ENCODE data around the gene GCSH. TPM values are rescaled to one million over a fixed set of nuclear protein-coding genes. Genes with fewer than 3 reads are reported as not detected.
"Not testable (repeated sequence)": the region's sequence is repeated elsewhere in the genome, so short reads cannot be mapped to it uniquely, and the experiment has no call there.

Gene GCSH
- total RNA-seq, 1 donor from 2014 or later, result 14.7 TPM

GRCh38 chr16:81112453-81112852 is 16.3 kb upstream of the GCSH start:
- no peak for TF ChIP-seq CTCF (IDR thresholded peaks at IDR 0.05)
- intact Hi-C loops (cut with DNase I), result no loop called here
- no peak overlapping the region for H3K27ac ChIP-seq
- no peaks in the 10 kb centered on the region for H3K36me3 ChIP-seq
- H3K4me3 ChIP-seq, result no peak overlapping the region
- H3K4me1 ChIP-seq, result no peaks in the 10 kb centered on the region
- ATAC-seq (no peak), DNase-seq (no peak)
- no peaks in the 10 kb centered on the region for H3K27me3 ChIP-seq (ENCODE audit: low read depth)
- no peaks in the 10 kb centered on the region for H3K9me3 ChIP-seq

GRCh38 chr16:81109274-81109673 is 13.1 kb upstream of the GCSH start:
- intact Hi-C loops (cut with DNase I); H3K9me3 ChIP-seq; DNase-seq; H3K4me1 ChIP-seq; H3K27me3 ChIP-seq (ENCODE audit: low read depth); H3K27ac ChIP-seq; H3K4me3 ChIP-seq; ATAC-seq; H3K36me3 ChIP-seq: not testable (repeated sequence)

GRCh38 chr16:81107511-81107910 is 11.3 kb upstream of the GCSH start:
- no peak for ATAC-seq
- no peak overlapping the region for H3K4me3 ChIP-seq

GRCh38 chr16:81106826-81107503 is 10.8 kb upstream of the GCSH start:
- Histone ChIP-seq H3K9me3 (no peaks in the 10 kb centered on the region), H3K27me3 (ENCODE audit: low read depth) (no peaks in the 10 kb centered on the region), H3K4me3 (no peak overlapping the region), H3K36me3 (no peaks in the 10 kb centered on the region), H3K4me1 (no peaks in the 10 kb centered on the region), H3K27ac (no peak overlapping the region)
- intact Hi-C loops (cut with DNase I), result no loop called here
- no peak for TF ChIP-seq CTCF (IDR thresholded peaks at IDR 0.05)
- ATAC-seq, result no peak
- no peak for DNase-seq

More at GRCh38 chr16:81107511-81107910, 11.3 kb upstream of the GCSH start:
- DNase-seq, result no peak
- H3K27ac ChIP-seq, result no peak overlapping the region
- H3K9me3 ChIP-seq, result no peaks in the 10 kb centered on the region
- intact Hi-C loops (cut with DNase I), result no loop called here
- H3K27me3 ChIP-seq (ENCODE audit: low read depth), result no peaks in the 10 kb centered on the region
- no peak for TF ChIP-seq CTCF (IDR thresholded peaks at IDR 0.05)
- no peaks in the 10 kb centered on the region for H3K4me1 ChIP-seq
- no peaks in the 10 kb centered on the region for H3K36me3 ChIP-seq

GRCh38 chr16:81105946-81106345 is 9.8 kb upstream of the GCSH start:
- intact Hi-C loops (cut with DNase I), result no loop called here
- Histone ChIP-seq H3K36me3 (no peaks in the 10 kb centered on the region), H3K27ac (no peak overlapping the region), H3K4me1 (no peaks in the 10 kb centered on the region), H3K27me3 (ENCODE audit: low read depth) (no peaks in the 10 kb centered on the region), H3K4me3 (no peak overlapping the region), H3K9me3 (no peaks in the 10 kb centered on the region)
- TF ChIP-seq CTCF (IDR thresholded peaks at IDR 0.05), result no peak
- ATAC-seq, result no peak
- no peak for DNase-seq

GRCh38 chr16:81101702-81102101 is 5.5 kb upstream of the GCSH start:
- ATAC-seq (no peak), DNase-seq (no peak)
- no peak overlapping the region for H3K4me3 ChIP-seq
- H3K4me1 ChIP-seq, result peaks cover 8% of the 10 kb centered on the region
- no peaks in the 10 kb centered on the region for H3K36me3 ChIP-seq
- no peaks in the 10 kb centered on the region for H3K27me3 ChIP-seq (ENCODE audit: low read depth)
- H3K27ac ChIP-seq, result no peak overlapping the region
- TF ChIP-seq CTCF (IDR thresholded peaks at IDR 0.05), result no peak
- intact Hi-C loops (cut with DNase I), result no loop called here
- H3K9me3 ChIP-seq, result no peaks in the 10 kb centered on the region
